GM21737 (cell line): Measurements from ENCODE around the gene DYSF.

Experiments
- ATAC-seq: cut with Tn5 transposase; IDR thresholded peaks from one replicate; pipeline ENCODE4 v1.9.1; 2021; ENCODE audit warnings: mild to moderate bottlenecking, moderate library complexity; ENCODE audit not compliant: unreplicated experiment

DYSF gene

GRCh38 chr2:71609958-71610357, 156.6 kb downstream of the DYSF start:
- ATAC-seq, result no peak

DNA sequence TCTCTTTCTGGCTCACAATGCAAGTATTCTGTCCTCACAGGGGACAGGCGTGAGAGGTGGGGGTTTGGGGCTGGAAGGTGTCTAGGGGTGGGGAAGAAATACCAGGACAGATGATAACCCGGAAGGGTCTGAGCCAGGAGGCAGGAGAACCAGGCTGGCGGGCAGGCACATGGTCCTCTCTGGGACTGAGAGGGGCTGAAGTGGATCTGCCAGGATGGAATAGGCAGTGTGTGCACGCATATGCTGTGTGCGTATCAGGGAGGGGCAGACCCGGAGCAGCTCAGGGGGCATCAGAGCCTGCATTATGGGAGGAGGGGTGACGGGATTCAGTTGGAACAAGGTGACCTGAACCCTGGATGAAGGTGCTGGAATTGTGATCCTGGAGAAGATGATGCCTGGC, 157.3 kb downstream of the DYSF start:
- no peak for ATAC-seq

DNA sequence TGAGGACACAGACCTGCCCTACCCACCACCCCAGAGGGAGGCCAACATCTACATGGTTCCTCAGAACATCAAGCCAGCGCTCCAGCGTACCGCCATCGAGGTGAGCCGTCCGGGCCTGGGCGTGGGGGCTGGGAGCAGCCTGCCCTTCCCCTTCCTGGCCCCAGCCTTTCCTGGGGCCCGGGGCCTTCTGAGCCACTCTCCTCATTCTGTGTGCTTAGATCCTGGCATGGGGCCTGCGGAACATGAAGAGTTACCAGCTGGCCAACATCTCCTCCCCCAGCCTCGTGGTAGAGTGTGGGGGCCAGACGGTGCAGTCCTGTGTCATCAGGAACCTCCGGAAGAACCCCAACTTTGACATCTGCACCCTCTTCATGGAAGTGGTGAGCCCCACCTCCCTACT, 157.9 kb downstream of the DYSF start:
- ATAC-seq, result no peak

- ATAC-seq, result no peak
Observed at GRCh38 chr2:71611781-71612527, 158.6 kb downstream of the DYSF start.

GRCh38 chr2:71612581-71613402, 159.4 kb downstream of the DYSF start:
- no peak for ATAC-seq

GRCh38 chr2:71613403-71613952, 160.1 kb downstream of the DYSF start:
- ATAC-seq, result no peak

DNA sequence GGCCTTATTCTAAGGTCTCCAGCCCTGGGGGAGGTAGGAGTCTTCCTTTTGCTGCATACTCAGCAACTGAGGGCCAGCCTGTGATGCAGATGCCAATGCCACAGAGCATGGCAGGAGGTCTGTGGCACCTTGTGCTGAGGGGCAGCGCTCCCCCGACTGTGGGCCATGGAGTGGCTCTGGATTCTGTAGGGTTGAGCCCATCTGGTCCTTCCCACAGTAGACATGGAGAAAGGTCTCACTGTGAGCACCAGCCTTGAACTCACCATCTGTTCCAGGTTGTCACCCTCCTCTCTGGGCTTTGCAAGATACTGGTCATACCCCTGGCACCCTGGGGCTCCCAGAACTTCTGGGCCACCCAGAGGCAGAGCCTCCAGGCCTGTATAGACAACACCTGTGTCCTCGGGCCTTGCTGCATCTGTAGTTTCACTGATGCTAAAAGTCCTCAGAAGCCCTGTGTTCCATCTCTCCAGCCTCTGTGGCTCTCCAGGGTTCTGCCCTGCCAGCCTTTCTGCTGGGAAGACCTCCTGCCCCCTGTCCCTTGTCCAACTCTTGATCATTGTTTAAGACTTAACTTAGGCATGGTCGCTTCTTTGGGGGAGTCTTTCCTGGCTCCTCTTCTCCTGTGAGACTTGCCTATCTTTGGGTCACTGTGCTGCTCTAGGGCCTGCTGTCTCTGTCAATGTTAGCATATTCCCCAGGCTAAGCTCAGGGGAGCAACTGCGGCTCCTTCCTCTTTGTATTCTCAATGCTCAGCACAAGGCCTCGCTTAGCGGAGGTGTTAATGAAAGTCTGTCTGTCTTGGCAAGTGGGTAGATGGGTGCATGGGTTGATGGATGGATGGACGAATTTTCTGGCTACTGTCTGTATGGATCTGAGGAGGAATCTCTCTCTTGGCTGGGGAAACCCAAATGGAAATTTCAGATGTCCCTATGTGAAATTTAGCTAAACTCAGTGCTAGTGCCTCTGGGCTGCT, 160.9 kb downstream of the DYSF start:
- ATAC-seq, result no peak

DNA sequence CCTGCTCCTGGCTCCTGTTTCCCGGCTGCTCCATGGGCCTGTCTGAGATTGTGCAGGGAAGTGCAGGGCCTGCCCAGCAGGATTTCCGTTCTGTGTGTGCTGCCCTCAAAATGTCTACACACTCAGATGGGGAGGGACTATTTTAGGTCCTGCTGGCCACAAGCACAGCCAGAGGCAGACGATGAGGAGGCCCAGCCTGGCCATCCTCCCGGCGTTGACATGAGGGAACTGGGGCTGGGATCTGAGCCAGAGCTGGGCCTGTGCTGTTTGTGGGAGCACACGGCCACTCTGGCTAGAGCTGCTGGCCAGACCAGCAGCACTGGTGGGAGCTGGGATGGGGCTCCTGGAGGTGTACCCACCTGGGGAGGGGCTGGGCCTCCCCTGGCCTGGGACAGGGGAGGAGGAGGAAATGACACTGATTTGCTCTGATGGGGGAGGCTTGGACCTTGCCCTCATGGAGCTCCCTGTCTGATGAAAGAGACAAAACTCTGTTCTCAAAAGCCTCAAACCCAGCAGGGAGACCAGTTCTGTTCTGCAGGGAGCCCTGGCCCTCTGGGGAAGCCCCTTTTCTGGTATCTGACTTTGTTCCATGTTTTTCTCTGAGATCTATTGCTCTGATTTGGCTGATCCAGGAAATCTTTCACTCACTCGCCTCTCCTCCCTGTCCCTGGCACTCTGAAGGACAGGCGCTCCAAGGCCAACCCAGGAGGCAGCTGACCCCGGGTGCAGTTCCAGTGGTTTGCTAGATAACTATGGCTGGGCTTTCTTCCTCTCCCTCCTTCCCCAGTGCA, 161.8 kb downstream of the DYSF start:
- ATAC-seq, result no peak

GRCh38 chr2:71615767-71616730, 162.7 kb downstream of the DYSF start:
- ATAC-seq, result no peak

DNA sequence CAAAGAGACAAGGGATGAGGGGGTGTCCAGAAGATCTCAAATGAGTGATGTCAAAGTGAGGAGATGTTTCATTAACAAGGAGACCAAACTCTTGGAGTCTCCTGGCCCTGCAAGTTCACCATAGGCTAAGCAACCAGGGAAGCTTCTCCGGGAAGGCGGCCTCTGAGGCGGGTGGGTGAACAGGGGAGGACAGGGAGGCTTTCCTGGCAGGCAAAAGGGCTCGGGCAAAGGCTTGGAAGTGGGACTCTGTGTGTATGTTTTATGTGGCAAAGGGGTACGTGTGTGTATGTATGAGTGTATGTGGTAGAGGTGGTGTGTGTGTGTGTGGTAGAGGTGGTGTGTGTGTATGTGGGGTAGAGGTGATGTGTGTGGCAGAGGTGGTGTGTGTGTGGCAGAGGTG, 163.9 kb downstream of the DYSF start:
- ATAC-seq, result no peak

- ATAC-seq, result no peak
Observed at GRCh38 chr2:71618327-71619113, 165.2 kb downstream of the DYSF start.

- ATAC-seq, result no peak
Observed at GRCh38 chr2:71619230-71619741, 165.9 kb downstream of the DYSF start.

DNA sequence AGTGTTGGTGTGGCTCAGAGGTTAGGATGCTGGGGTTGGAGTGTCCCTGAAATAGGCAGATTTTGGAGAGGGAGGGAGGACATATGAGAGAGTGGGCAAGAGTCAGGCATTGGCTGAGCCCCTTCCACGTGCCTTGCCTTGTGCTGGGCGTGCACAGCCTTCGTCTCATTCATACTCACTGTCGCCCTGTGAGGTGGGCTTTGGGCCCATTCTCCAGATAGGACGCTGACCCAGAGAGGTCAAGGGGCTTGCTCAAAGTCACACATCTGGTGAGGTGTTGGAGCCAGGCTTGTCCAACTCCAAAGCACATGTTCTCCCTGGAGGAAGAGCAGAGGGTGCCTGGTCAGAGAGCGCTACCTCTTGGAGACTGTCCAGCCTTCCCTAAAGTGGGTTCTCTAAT, 166.8 kb downstream of the DYSF start:
- ATAC-seq, result no peak

GRCh38 chr2:71620851-71621251, 167.5 kb downstream of the DYSF start:
- ATAC-seq, result no peak

DNA sequence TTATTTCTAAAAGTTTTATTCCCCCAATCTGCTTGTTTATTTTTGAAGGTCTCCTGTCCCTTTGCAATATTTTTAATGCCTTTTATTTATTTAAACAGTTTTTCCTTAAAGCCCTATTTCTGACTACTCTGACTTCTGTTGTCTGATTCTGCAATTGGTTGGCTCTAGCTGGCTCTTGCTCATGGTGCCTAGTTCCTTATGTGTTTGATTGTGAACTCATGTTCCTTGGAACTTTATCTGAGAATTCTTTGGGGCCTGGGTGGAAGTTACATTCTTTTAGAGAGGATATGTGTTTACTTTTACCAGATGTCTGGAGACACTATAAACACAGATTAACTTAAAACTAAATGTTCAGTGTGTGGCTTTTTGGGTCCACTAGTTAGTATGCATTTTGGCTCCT, 175.9 kb downstream of the DYSF start:
- ATAC-seq, result no peak

- ATAC-seq, result no peak
Observed at GRCh38 chr2:71629771-71630453, 176.6 kb downstream of the DYSF start.
